K562 (cell line): ENCODE results near the gene RPL9. TPM values are rescaled to one million over a fixed set of nuclear protein-coding genes. Genes with fewer than 3 reads are reported as not detected.
A peak's percentile ranks its signal among the peaks of the same experiment; 100 is the strongest.

Experiments used
- FOXJ2 ChIP-seq: fragments of 200-800 bp; sonication (Bioruptor generic); IDR thresholded peaks from 2 replicates; pipeline ENCODE4 v1.6.1; 2016; ENCODE audit warnings: missing genetic modification characterization, missing compliant biosample characterization
- MAFG ChIP-seq: fragments of 450-650 bp; conservative IDR thresholded peaks from 2 replicates; pipeline ENCODE4 v1.6.1; 2016; ENCODE audit warnings: missing genetic modification characterization, missing compliant biosample characterization
- PRPF4 ChIP-seq: fragments of 200-400 bp; formaldehyde crosslinking; IDR thresholded peaks from one replicate; pipeline ENCODE4 v1.6.1; 2017; ENCODE audit warnings: low read length, low read depth, mild to moderate bottlenecking; ENCODE audit not compliant: insufficient read depth, poor library complexity, severe bottlenecking
- U2AF1 ChIP-seq: fragments of 200-400 bp; formaldehyde crosslinking; optimal IDR thresholded peaks from 2 replicates; pipeline ENCODE3; 2017; ENCODE audit warnings: mild to moderate bottlenecking, low read depth, low read length, moderate library complexity
- ZNF124 ChIP-seq: sonication (generic); formaldehyde crosslinking; IDR thresholded peaks from 2 replicates; pipeline ENCODE4 v1.8.1; 2022; ENCODE audit warnings: missing genetic modification reagents
- ZNF778 ChIP-seq: fragments of 450-650 bp; formaldehyde crosslinking; IDR thresholded peaks from 2 replicates; pipeline ENCODE4 v1.4.0; 2020; ENCODE audit warnings: mild to moderate bottlenecking, moderate library complexity
- polyA plus RNA-seq, 8 experiments: library from polyadenylated mRNA; depleted of rRNA in 4 of 8; stranded (reverse) in 5 of 8; unstranded in 3 of 8; fragments of >200 nt; fragmentation: Nextera tagmentation in 2 of 8; fragmentation: Illumina TruSeq in 1 of 8; extraction: Ambion mirVana in 2 of 8; extraction: Trizol in 1 of 8; gene quantifications; 2 replicates each; pipeline versions ENCODE4 v1.2.1 to v1.2.3, GENCODE V29; 2011 to 2014; ENCODE audit warnings: inconsistent platforms in 1 of 8, missing spikeins in 1 of 8
- total RNA-seq, 7 experiments: library from RNA; depleted of rRNA in 6 of 7; stranded (reverse); fragments of >200 nt in 6 of 7; fragmentation: Illumina TruSeq in 2 of 7; extraction: Trizol in 2 of 7; gene quantifications; 2 replicates each; pipeline versions ENCODE4 v1.2.1 to v1.2.3, GENCODE V29; 2011 to 2021; ENCODE audit warnings: low replicate concordance in 1 of 7
- TF ChIP-seq, protein P1 (sequence below): fragments of 250-450 bp; sonication (Bioruptor Pico); IDR thresholded peaks from 2 replicates; pipeline ENCODE4 v1.5.0; 2021; ENCODE audit warnings: mild to moderate bottlenecking, borderline replicate concordance
- TF ChIP-seq, protein P2 (sequence below): fragments of 450-650 bp; formaldehyde crosslinking; IDR thresholded peaks from 2 replicates; pipeline ENCODE4 v1.4.0; 2022; ENCODE audit warnings: mild to moderate bottlenecking, moderate library complexity
- TF ChIP-seq, protein P3 (sequence below), 3 experiments: IDR thresholded peaks in 2 of 3; conservative IDR thresholded peaks in 1 of 3; 2 replicates each; pipeline ENCODE4 v1.5.1; 2011 to 2012; ENCODE audit warnings: low read length in 3 of 3, mild to moderate bottlenecking in 3 of 3, control low read depth in 2 of 3, improper control_type of control experiment in 1 of 3, inconsistent platforms in 1 of 3, low read depth in 1 of 3, mixed read lengths in 1 of 3, moderate library complexity in 1 of 3; ENCODE audit not compliant: insufficient read depth in 2 of 3
- TF ChIP-seq, protein P4 (sequence below): fragments of 250-450 bp; sonication (Bioruptor Pico); IDR thresholded peaks from 2 replicates; pipeline ENCODE4 v1.4.0; 2020; ENCODE audit warnings: mild to moderate bottlenecking, moderate library complexity
- TF ChIP-seq, protein P5 (sequence below): fragments of 200-800 bp; sonication (Bioruptor generic); IDR thresholded peaks from 2 replicates; pipeline ENCODE4 v1.6.1; 2016; ENCODE audit warnings: missing genetic modification characterization, missing compliant biosample characterization
- TF ChIP-seq, protein P6 (sequence below): fragments of 250-450 bp; sonication (Bioruptor Pico); IDR thresholded peaks from 2 replicates; pipeline ENCODE4 v1.9.0; 2021; ENCODE audit warnings: mild to moderate bottlenecking, inconsistent platforms

RPL9 gene
- total and polyA plus RNA-seq, 9 of the 15 experiments (the other 6 are each of a cell fraction or from before 2014, with no cell fraction given): 1,925 to 5,178 (median 3,033) TPM

DNA sequence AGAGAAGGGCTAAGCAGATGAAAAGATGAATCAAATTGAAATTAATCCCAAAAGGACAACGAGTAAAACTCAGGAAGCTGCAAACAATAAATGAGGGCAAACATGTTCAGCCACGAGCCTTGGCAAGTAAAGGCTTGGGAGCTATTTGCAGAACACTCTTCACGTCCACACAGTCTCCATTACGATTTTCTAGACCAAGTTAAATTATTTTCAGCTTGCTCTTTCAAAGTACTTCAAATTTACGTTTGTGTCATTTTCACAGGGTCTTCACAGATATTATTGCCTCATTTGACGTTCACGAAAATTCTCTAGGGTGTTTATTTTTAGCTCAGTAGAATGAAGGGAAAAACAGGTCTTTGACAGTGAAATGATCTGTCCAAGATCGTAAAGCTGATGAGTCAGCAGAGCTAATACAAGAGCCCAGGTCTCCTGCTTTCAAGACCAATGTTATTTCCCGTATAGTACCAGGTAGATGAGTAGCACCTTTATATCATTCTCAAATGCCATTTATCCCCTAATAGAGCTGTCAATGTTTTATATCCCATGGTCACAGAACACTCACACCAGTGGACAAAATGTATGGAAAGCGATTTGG, 31.1 kb downstream of the RPL9 start (continued):
- TF ChIP-seq, protein P1, sequence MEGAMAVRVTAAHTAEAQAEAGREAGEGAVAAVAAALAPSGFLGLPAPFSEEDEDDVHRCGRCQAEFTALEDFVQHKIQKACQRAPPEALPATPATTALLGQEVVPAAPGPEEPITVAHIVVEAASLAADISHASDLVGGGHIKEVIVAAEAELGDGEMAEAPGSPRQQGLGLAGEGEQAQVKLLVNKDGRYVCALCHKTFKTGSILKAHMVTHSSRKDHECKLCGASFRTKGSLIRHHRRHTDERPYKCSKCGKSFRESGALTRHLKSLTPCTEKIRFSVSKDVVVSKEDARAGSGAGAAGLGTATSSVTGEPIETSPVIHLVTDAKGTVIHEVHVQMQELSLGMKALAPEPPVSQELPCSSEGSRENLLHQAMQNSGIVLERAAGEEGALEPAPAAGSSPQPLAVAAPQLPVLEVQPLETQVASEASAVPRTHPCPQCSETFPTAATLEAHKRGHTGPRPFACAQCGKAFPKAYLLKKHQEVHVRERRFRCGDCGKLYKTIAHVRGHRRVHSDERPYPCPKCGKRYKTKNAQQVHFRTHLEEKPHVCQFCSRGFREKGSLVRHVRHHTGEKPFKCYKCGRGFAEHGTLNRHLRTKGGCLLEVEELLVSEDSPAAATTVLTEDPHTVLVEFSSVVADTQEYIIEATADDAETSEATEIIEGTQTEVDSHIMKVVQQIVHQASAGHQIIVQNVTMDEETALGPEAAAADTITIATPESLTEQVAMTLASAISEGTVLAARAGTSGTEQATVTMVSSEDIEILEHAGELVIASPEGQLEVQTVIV (CRISPR knock-in tag): no peak
- no peak for TF ChIP-seq ZNF778 (CRISPR knock-in tag)
- TF ChIP-seq MAFG: peak; percentile 95
- no peak for TF ChIP-seq U2AF1
- TF ChIP-seq, protein P2, sequence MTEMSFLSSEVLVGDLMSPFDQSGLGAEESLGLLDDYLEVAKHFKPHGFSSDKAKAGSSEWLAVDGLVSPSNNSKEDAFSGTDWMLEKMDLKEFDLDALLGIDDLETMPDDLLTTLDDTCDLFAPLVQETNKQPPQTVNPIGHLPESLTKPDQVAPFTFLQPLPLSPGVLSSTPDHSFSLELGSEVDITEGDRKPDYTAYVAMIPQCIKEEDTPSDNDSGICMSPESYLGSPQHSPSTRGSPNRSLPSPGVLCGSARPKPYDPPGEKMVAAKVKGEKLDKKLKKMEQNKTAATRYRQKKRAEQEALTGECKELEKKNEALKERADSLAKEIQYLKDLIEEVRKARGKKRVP: no peak
- no peak for TF ChIP-seq PRPF4
- TF ChIP-seq, protein P3, sequence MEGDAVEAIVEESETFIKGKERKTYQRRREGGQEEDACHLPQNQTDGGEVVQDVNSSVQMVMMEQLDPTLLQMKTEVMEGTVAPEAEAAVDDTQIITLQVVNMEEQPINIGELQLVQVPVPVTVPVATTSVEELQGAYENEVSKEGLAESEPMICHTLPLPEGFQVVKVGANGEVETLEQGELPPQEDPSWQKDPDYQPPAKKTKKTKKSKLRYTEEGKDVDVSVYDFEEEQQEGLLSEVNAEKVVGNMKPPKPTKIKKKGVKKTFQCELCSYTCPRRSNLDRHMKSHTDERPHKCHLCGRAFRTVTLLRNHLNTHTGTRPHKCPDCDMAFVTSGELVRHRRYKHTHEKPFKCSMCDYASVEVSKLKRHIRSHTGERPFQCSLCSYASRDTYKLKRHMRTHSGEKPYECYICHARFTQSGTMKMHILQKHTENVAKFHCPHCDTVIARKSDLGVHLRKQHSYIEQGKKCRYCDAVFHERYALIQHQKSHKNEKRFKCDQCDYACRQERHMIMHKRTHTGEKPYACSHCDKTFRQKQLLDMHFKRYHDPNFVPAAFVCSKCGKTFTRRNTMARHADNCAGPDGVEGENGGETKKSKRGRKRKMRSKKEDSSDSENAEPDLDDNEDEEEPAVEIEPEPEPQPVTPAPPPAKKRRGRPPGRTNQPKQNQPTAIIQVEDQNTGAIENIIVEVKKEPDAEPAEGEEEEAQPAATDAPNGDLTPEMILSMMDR (IDR thresholded peaks at IDR 0.05 in 2 of 3, conservative IDR thresholded peaks at IDR 0.05 in 1 of 3; ENCODE audit: insufficient read depth in 2 of 3, low read depth in 1 of 3, low read length in 3 of 3): no peak
- TF ChIP-seq, protein P4, sequence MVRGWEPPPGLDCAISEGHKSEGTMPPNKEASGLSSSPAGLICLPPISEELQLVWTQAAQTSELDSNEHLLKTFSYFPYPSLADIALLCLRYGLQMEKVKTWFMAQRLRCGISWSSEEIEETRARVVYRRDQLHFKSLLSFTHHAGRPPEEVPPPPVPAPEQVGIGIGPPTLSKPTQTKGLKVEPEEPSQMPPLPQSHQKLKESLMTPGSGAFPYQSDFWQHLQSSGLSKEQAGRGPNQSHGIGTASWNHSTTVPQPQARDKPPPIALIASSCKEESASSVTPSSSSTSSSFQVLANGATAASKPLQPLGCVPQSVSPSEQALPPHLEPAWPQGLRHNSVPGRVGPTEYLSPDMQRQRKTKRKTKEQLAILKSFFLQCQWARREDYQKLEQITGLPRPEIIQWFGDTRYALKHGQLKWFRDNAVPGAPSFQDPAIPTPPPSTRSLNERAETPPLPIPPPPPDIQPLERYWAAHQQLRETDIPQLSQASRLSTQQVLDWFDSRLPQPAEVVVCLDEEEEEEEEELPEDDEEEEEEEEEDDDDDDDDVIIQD (CRISPR knock-in tag): no peak
- TF ChIP-seq, protein P5, sequence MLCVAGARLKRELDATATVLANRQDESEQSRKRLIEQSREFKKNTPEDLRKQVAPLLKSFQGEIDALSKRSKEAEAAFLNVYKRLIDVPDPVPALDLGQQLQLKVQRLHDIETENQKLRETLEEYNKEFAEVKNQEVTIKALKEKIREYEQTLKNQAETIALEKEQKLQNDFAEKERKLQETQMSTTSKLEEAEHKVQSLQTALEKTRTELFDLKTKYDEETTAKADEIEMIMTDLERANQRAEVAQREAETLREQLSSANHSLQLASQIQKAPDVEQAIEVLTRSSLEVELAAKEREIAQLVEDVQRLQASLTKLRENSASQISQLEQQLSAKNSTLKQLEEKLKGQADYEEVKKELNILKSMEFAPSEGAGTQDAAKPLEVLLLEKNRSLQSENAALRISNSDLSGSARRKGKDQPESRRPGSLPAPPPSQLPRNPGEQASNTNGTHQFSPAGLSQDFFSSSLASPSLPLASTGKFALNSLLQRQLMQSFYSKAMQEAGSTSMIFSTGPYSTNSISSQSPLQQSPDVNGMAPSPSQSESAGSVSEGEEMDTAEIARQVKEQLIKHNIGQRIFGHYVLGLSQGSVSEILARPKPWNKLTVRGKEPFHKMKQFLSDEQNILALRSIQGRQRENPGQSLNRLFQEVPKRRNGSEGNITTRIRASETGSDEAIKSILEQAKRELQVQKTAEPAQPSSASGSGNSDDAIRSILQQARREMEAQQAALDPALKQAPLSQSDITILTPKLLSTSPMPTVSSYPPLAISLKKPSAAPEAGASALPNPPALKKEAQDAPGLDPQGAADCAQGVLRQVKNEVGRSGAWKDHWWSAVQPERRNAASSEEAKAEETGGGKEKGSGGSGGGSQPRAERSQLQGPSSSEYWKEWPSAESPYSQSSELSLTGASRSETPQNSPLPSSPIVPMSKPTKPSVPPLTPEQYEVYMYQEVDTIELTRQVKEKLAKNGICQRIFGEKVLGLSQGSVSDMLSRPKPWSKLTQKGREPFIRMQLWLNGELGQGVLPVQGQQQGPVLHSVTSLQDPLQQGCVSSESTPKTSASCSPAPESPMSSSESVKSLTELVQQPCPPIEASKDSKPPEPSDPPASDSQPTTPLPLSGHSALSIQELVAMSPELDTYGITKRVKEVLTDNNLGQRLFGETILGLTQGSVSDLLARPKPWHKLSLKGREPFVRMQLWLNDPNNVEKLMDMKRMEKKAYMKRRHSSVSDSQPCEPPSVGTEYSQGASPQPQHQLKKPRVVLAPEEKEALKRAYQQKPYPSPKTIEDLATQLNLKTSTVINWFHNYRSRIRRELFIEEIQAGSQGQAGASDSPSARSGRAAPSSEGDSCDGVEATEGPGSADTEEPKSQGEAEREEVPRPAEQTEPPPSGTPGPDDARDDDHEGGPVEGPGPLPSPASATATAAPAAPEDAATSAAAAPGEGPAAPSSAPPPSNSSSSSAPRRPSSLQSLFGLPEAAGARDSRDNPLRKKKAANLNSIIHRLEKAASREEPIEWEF (CRISPR knock-in tag): no peak
- TF ChIP-seq, protein P6, sequence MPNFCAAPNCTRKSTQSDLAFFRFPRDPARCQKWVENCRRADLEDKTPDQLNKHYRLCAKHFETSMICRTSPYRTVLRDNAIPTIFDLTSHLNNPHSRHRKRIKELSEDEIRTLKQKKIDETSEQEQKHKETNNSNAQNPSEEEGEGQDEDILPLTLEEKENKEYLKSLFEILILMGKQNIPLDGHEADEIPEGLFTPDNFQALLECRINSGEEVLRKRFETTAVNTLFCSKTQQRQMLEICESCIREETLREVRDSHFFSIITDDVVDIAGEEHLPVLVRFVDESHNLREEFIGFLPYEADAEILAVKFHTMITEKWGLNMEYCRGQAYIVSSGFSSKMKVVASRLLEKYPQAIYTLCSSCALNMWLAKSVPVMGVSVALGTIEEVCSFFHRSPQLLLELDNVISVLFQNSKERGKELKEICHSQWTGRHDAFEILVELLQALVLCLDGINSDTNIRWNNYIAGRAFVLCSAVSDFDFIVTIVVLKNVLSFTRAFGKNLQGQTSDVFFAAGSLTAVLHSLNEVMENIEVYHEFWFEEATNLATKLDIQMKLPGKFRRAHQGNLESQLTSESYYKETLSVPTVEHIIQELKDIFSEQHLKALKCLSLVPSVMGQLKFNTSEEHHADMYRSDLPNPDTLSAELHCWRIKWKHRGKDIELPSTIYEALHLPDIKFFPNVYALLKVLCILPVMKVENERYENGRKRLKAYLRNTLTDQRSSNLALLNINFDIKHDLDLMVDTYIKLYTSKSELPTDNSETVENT (CRISPR knock-in tag): no peak
- no peak for TF ChIP-seq FOXJ2 (tag)
- TF ChIP-seq ZNF124 (CRISPR knock-in tag): no peak
